Gastroesophageal sphincter (tissue), 4 donors: ENCODE results near the gene DSN1. TPM values are rescaled to one million over a fixed set of nuclear protein-coding genes. Genes with fewer than 3 reads are reported as not detected.

ENCODE experiments used
- ATAC-seq: fragments of 150-250 bp; one replicate; pipeline ENCODE4 v1.9.1; 2016; ENCODE audit warnings: mild to moderate bottlenecking, moderate library complexity
- H3K27ac ChIP-seq, 4 donors: fragments of 200-600 bp; sonication (generic) in 3 of 4; 1 replicate in 3 of 4; 2 replicates in 1 of 4; pipeline ENCODE4 v1.5.1; 2016 to 2019
- H3K27me3 ChIP-seq: fragments of 200-600 bp; sonication (generic); one replicate; pipeline ENCODE4 v1.5.1; 2019
- H3K36me3 ChIP-seq, 2 donors: fragments of 200-600 bp; sonication (generic); one replicate each; pipeline ENCODE4 v1.5.1; 2019; ENCODE audit warnings: control low read depth in 1 of 2
- H3K4me1 ChIP-seq, 3 donors: fragments of 200-600 bp; sonication (generic); 1 replicate in 2 of 3; 2 replicates in 1 of 3; pipeline ENCODE4 v1.5.1; 2016 to 2019; ENCODE audit warnings: control low read depth in 2 of 3
- H3K4me3 ChIP-seq, 2 donors: fragments of 200-600 bp; sonication (generic); one replicate each; pipeline ENCODE4 v1.5.1; 2019; ENCODE audit warnings: mild to moderate bottlenecking in 1 of 2, moderate library complexity in 1 of 2
- H3K9me3 ChIP-seq, 3 donors: fragments of 200-600 bp; sonication (generic); one replicate each; pipeline ENCODE4 v1.5.1; 2017 to 2019; ENCODE audit warnings: control low read depth in 2 of 3
- CTCF ChIP-seq, 4 experiments: fragments of 200-600 bp in 2 of 4; fragments of 450-650 bp in 2 of 4; sonication (generic) in 1 of 4; IDR thresholded peaks; one replicate each; pipeline ENCODE4 v1.5.1; 2017 to 2019; ENCODE audit warnings: antibody characterized with exemption in 4 of 4, mild to moderate bottlenecking in 2 of 4, moderate library complexity in 2 of 4
- EP300 ChIP-seq: sonication (generic); formaldehyde crosslinking; IDR thresholded peaks from one replicate; pipeline ENCODE4 v1.6.1; 2017; ENCODE audit warnings: antibody characterized with exemption, mild to moderate bottlenecking
- POLR2A ChIP-seq, 2 donors: fragments of 450-650 bp; IDR thresholded peaks; one replicate each; pipeline ENCODE4 v1.6.1; 2017; ENCODE audit warnings: antibody characterized with exemption in 2 of 2, mild to moderate bottlenecking in 2 of 2, moderate library complexity in 1 of 2
- POLR2AphosphoS5 ChIP-seq: sonication (generic); formaldehyde crosslinking; IDR thresholded peaks from one replicate; pipeline ENCODE4 v1.6.1; 2017; ENCODE audit warnings: antibody characterized with exemption
- WGBS, 2 donors: methylation state at CpG; one replicate each; pipeline ENCODE4 v1.1.5; 2018; ENCODE audit warnings: low coverage in 1 of 2; 5-methylcytosine and 5-hydroxymethylcytosine counted together
- total RNA-seq, 4 donors: library from RNA; depleted of rRNA; stranded (reverse); fragments of >200 nt; gene quantifications; one replicate each; pipeline ENCODE4 v1.1.0, GENCODE V29; 2016

The DSN1 gene
- total RNA-seq, 4 donors from 2014 or later, result 5.1 to 8.1 (median 6.0) TPM

- TF ChIP-seq POLR2A (IDR thresholded peaks at IDR 0.05) (no peak), POLR2AphosphoS5 (no peak), CTCF (IDR thresholded peaks at IDR 0.05) (no peak), EP300 (no peak)
- H3K36me3 ChIP-seq, result peaks cover 0 to 4% of the 10 kb centered on the region in 2 donors
- peak overlapping the region in 2 of 4 donors; percentile 94 to 96 for H3K27ac ChIP-seq
- 83 to 87% methylated on average over 3 of the region's 3 CpGs for WGBS, 2 donors
- peaks cover 0 to 44% (median 13%) of the 10 kb centered on the region in 3 donors for H3K4me1 ChIP-seq
- no peak overlapping the region for H3K4me3 ChIP-seq
- ATAC-seq, result no peak
- H3K27me3 ChIP-seq, result no peaks in the 10 kb centered on the region
- no peaks in the 10 kb centered on the region for H3K9me3 ChIP-seq
Measured at GRCh38 chr20:36775826-36776225, 2.3 kb upstream of the DSN1 start.

- 50% methylated on average over 1 to 2 of the region's 2 CpGs for WGBS, 2 donors
- H3K9me3 ChIP-seq, result no peaks in the 10 kb centered on the region
- H3K27me3 ChIP-seq, result no peaks in the 10 kb centered on the region
- peak overlapping the region in 3 of 4 donors; percentile 94 to 96 (median 95) for H3K27ac ChIP-seq
- ATAC-seq, result no peak
- H3K36me3 ChIP-seq, result peaks cover 0 to 10% of the 10 kb centered on the region in 2 donors
- peaks cover 0 to 44% (median 13%) of the 10 kb centered on the region in 3 donors for H3K4me1 ChIP-seq
- no peak overlapping the region for H3K4me3 ChIP-seq
- TF ChIP-seq EP300 (no peak), POLR2AphosphoS5 (no peak), CTCF (IDR thresholded peaks at IDR 0.05) (no peak), POLR2A (IDR thresholded peaks at IDR 0.05) (no peak)
Measured at GRCh38 chr20:36775196-36775595, 1.6 kb upstream of the DSN1 start.

- no peak for TF ChIP-seq EP300
- TF ChIP-seq POLR2AphosphoS5, result no peak
- TF ChIP-seq CTCF (IDR thresholded peaks at IDR 0.05), result no peak
- no peak for TF ChIP-seq POLR2A (IDR thresholded peaks at IDR 0.05)
- 3 to 4% methylated on average over 5 of the region's 28 CpGs for WGBS, 2 donors
- H3K36me3 ChIP-seq, result peaks cover 0 to 9% of the 10 kb centered on the region in 2 donors
- H3K27ac ChIP-seq, result peak overlapping the region in 3 of 4 donors; percentile 94 to 96 (median 95)
- H3K27me3 ChIP-seq, result no peaks in the 10 kb centered on the region
- ATAC-seq, result no peak
- no peaks in the 10 kb centered on the region for H3K9me3 ChIP-seq
- peaks cover 0 to 44% (median 13%) of the 10 kb centered on the region in 3 donors for H3K4me1 ChIP-seq
- peak overlapping the region; percentile 55 to 68 for H3K4me3 ChIP-seq
Measured at GRCh38 chr20:36773107-36773596, 411 bp downstream of the DSN1 start.

GRCh38 chr20:36770680-36771079, 2.9 kb downstream of the DSN1 start:
- H3K4me3 ChIP-seq, result no peak overlapping the region
- H3K4me1 ChIP-seq, result peaks cover 0 to 34% (median 13%) of the 10 kb centered on the region in 3 donors
- H3K9me3 ChIP-seq, result no peaks in the 10 kb centered on the region
- peaks cover 0 to 23% of the 10 kb centered on the region in 2 donors for H3K36me3 ChIP-seq
- no peak for ATAC-seq
- TF ChIP-seq EP300 (no peak), CTCF (IDR thresholded peaks at IDR 0.05) (no peak)
- H3K27me3 ChIP-seq, result no peaks in the 10 kb centered on the region
- peak overlapping the region in 1 of 4 donors; percentile 31 for H3K27ac ChIP-seq
- 62% methylated on average over 6 of the region's 7 CpGs; no CpG with 5 or more reads in 1 of the 2 donors for WGBS, 2 donors

GRCh38 chr20:36768768-36769430, 4.7 kb downstream of the DSN1 start:
- Histone ChIP-seq H3K36me3 (peaks cover 0 to 23% of the 10 kb centered on the region in 2 donors), H3K9me3 (no peaks in the 10 kb centered on the region), H3K27me3 (no peaks in the 10 kb centered on the region), H3K27ac (peak overlapping the region in 2 of 4 donors; percentile 4 to 15), H3K4me1 (peaks cover 0 to 17% (median 7%) of the 10 kb centered on the region in 3 donors), H3K4me3 (no peak overlapping the region)
- 49 to 54% methylated on average over 5 of the region's 5 CpGs for WGBS, 2 donors
- TF ChIP-seq EP300 (no peak), POLR2AphosphoS5 (no peak)
- ATAC-seq, result no peak
